Esophagus squamous epithelium (tissue), 5 donors: Measurements from ENCODE around the gene CCDC90B. TPM values are rescaled to one million over a fixed set of nuclear protein-coding genes. Genes with fewer than 3 reads are reported as not detected.

Source experiments
- DNase-seq: peaks from one replicate; lab custom pipeline; 2025; lab: John Stamatoyannopoulos, UW
- H3K27ac ChIP-seq, 4 donors: fragments of 200-600 bp; sonication (generic); one replicate each; pipeline ENCODE4 v1.5.1; 2016 to 2019; ENCODE audit warnings: mild to moderate bottlenecking in 1 of 4
- H3K27me3 ChIP-seq, 4 donors: fragments of 200-600 bp; sonication (generic); 1 replicate in 3 of 4; 2 replicates in 1 of 4; pipeline versions ENCODE4 v1.5.1 to v1.6.0; 2017 to 2021; ENCODE audit warnings: antibody characterized with exemption in 1 of 4
- H3K36me3 ChIP-seq, 3 donors: fragments of 200-600 bp; sonication (generic); one replicate each; pipeline ENCODE4 v1.5.1; 2016 to 2019
- H3K4me1 ChIP-seq, 3 donors: fragments of 200-600 bp; sonication (generic); one replicate each; pipeline ENCODE4 v1.5.1; 2017 to 2019
- H3K4me3 ChIP-seq, 4 donors: fragments of 200-600 bp; sonication (generic); 1 replicate in 3 of 4; 2 replicates in 1 of 4; pipeline ENCODE4 v1.5.1; 2016 to 2019; ENCODE audit warnings: mild to moderate bottlenecking in 2 of 4, moderate library complexity in 1 of 4
- H3K9me3 ChIP-seq, 3 donors: fragments of 200-600 bp; sonication (generic); one replicate each; pipeline ENCODE4 v1.5.1; 2016 to 2019
- CTCF ChIP-seq, 6 experiments: fragments of 450-650 bp in 4 of 6; fragments of 200-600 bp in 2 of 6; sonication (generic) in 2 of 6; IDR thresholded peaks; one replicate each; pipeline ENCODE4 v1.5.1; 2016 to 2019; ENCODE audit warnings: antibody characterized with exemption in 6 of 6, mild to moderate bottlenecking in 4 of 6, moderate library complexity in 4 of 6
- POLR2A ChIP-seq, 4 donors: fragments of 450-650 bp; IDR thresholded peaks; one replicate each; pipeline ENCODE4 v1.6.1; 2017; ENCODE audit warnings: antibody characterized with exemption in 4 of 4, mild to moderate bottlenecking in 4 of 4, moderate library complexity in 3 of 4
- WGBS, 2 donors: methylation state at CpG; one replicate each; pipeline ENCODE4 v1.1.5; 2018; 5-methylcytosine and 5-hydroxymethylcytosine counted together
- intact Hi-C: fragments of 100-400 bp; cut with DNase I; formaldehyde crosslinking; loops from one replicate; pipeline ENCODE4 v1.15.0; 2022
- total RNA-seq, 4 donors: library from RNA; depleted of rRNA; stranded (reverse); fragments of >200 nt; gene quantifications; one replicate each; pipeline ENCODE4 v1.1.0, GENCODE V29; 2016
- donor health status: DM: yes; HTN: yes; CAD: no.

The CCDC90B gene
- total RNA-seq, 4 donors from 2014 or later = 17.8 to 35.0 (median 27.6) TPM

GRCh38 chr11:83252941-83253340 lies 33.2 kb downstream of the CCDC90B start:
- Histone ChIP-seq H3K9me3 (no peaks in the 10 kb centered on the region), H3K4me1 (peaks cover 3 to 34% (median 5%) of the 10 kb centered on the region in 3 donors), H3K27me3 (no peaks in the 10 kb centered on the region), H3K4me3 (no peak overlapping the region), H3K36me3 (peaks cover 0 to 3% (median 0%) of the 10 kb centered on the region in 3 donors), H3K27ac (no peak overlapping the region)
- 79 to 100% methylated on average over 2 of the region's 2 CpGs for WGBS, 2 donors
- TF ChIP-seq POLR2A (IDR thresholded peaks at IDR 0.05) (no peak), CTCF (IDR thresholded peaks at IDR 0.05) (no peak)
- DNase-seq = no peak
- intact Hi-C loops = no loop called here

GRCh38 chr11:83252266-83252665 lies 33.9 kb downstream of the CCDC90B start:
- TF ChIP-seq CTCF (IDR thresholded peaks at IDR 0.05) = no peak
- TF ChIP-seq POLR2A (IDR thresholded peaks at IDR 0.05) = no peak
- intact Hi-C loops = no loop called here
- WGBS, 2 donors = 88 to 94% methylated on average over 2 of the region's 2 CpGs
- Histone ChIP-seq H3K4me3 (no peak overlapping the region), H3K27me3 (no peaks in the 10 kb centered on the region), H3K4me1 (peaks cover 3 to 27% (median 3%) of the 10 kb centered on the region in 3 donors), H3K9me3 (no peaks in the 10 kb centered on the region), H3K27ac (no peak overlapping the region), H3K36me3 (no peaks in the 10 kb centered on the region)
- no peak for DNase-seq

GRCh38 chr11:83249972-83250593 lies 36.1 kb downstream of the CCDC90B start:
- Histone ChIP-seq H3K9me3 (no peaks in the 10 kb centered on the region), H3K4me3 (no peak overlapping the region), H3K4me1 (peaks cover 0 to 9% (median 0%) of the 10 kb centered on the region in 3 donors), H3K36me3 (no peaks in the 10 kb centered on the region), H3K27me3 (no peaks in the 10 kb centered on the region), H3K27ac (no peak overlapping the region)
- TF ChIP-seq CTCF (IDR thresholded peaks at IDR 0.05) (peak in 5 of 6 experiments; percentile 53 to 68 (median 62)), POLR2A (IDR thresholded peaks at IDR 0.05) (no peak)
- intact Hi-C loops = no loop called here
- no peak for DNase-seq
- WGBS, 2 donors = 4 to 6% methylated on average over 4 of the region's 4 CpGs

- DNase-seq = no peak
- no peak for TF ChIP-seq POLR2A (IDR thresholded peaks at IDR 0.05)
- Histone ChIP-seq H3K4me1 (peaks cover 0 to 9% (median 0%) of the 10 kb centered on the region in 3 donors), H3K27me3 (no peaks in the 10 kb centered on the region), H3K27ac (no peak overlapping the region), H3K4me3 (no peak overlapping the region), H3K36me3 (no peaks in the 10 kb centered on the region), H3K9me3 (no peaks in the 10 kb centered on the region)
- intact Hi-C loops = no loop called here
- WGBS, 2 donors = 88 to 100% methylated on average over 1 of the region's 1 CpG
These were observed 36.7 kb downstream of the CCDC90B start for GRCh38 chr11:83249445-83249844.

- peaks cover 0 to 3% (median 0%) of the 10 kb centered on the region in 3 donors for H3K36me3 ChIP-seq
- intact Hi-C loops = no loop called here
- no peaks in the 10 kb centered on the region for H3K4me1 ChIP-seq
- H3K27me3 ChIP-seq = no peaks in the 10 kb centered on the region
- WGBS, 2 donors = 27 to 28% methylated on average over 5 of the region's 5 CpGs
- DNase-seq = no peak
- H3K4me3 ChIP-seq = no peak overlapping the region
- H3K27ac ChIP-seq = no peak overlapping the region
- H3K9me3 ChIP-seq = no peaks in the 10 kb centered on the region
- TF ChIP-seq POLR2A (IDR thresholded peaks at IDR 0.05) (no peak), CTCF (IDR thresholded peaks at IDR 0.05) (peak in 5 of 6 experiments; percentile 28 to 55 (median 38))
These were observed 44.7 kb downstream of the CCDC90B start for GRCh38 chr11:83241291-83241946.
